GM18498 (cell line): ENCODE results near the gene CDH4.

Source experiments
- ATAC-seq: cut with Tn5 transposase; IDR thresholded peaks from one replicate; pipeline ENCODE4 v1.9.1; 2021; ENCODE audit warnings: mild to moderate bottlenecking, moderate library complexity; ENCODE audit not compliant: unreplicated experiment

CDH4 gene

GRCh38 chr20:61434341-61434781, 182.3 kb downstream of the CDH4 start:
- ATAC-seq: no peak

- ATAC-seq: no peak
Observed at GRCh38 chr20:61435184-61435822, 183.2 kb downstream of the CDH4 start.

- ATAC-seq: no peak
Observed at GRCh38 chr20:61435823-61436220, 183.8 kb downstream of the CDH4 start.

- ATAC-seq: no peak
Observed at GRCh38 chr20:61436283-61436666, 184.2 kb downstream of the CDH4 start.

- no peak for ATAC-seq
Observed at GRCh38 chr20:61436667-61437279, 184.7 kb downstream of the CDH4 start.

GRCh38 chr20:61437280-61438206, 185.5 kb downstream of the CDH4 start:
- no peak for ATAC-seq

- ATAC-seq: no peak
Observed at GRCh38 chr20:61438285-61438684, 186.2 kb downstream of the CDH4 start.

- ATAC-seq: no peak
Observed at GRCh38 chr20:61439251-61439650, 187.2 kb downstream of the CDH4 start.

- no peak for ATAC-seq
Observed at GRCh38 chr20:61440548-61441055, 188.5 kb downstream of the CDH4 start.

GRCh38 chr20:61441537-61441936, 189.5 kb downstream of the CDH4 start:
- no peak for ATAC-seq

- no peak for ATAC-seq
Observed at GRCh38 chr20:61442075-61442670, 190.1 kb downstream of the CDH4 start.

GRCh38 chr20:61442718-61443117, 190.7 kb downstream of the CDH4 start:
- ATAC-seq: no peak

- no peak for ATAC-seq
Observed at GRCh38 chr20:61443443-61444126, 191.5 kb downstream of the CDH4 start.

GRCh38 chr20:61444637-61445036, 192.6 kb downstream of the CDH4 start:
- ATAC-seq: no peak

- ATAC-seq: no peak
Observed at GRCh38 chr20:61445138-61445537, 193.1 kb downstream of the CDH4 start.

GRCh38 chr20:61445741-61446140, 193.7 kb downstream of the CDH4 start:
- no peak for ATAC-seq

- no peak for ATAC-seq
Observed at GRCh38 chr20:61447952-61448351, 195.9 kb downstream of the CDH4 start.

GRCh38 chr20:61448386-61448785, 196.3 kb downstream of the CDH4 start:
- ATAC-seq: no peak

- ATAC-seq: no peak
Observed at GRCh38 chr20:61449057-61449609, 197.1 kb downstream of the CDH4 start.

GRCh38 chr20:61449916-61450315, 197.9 kb downstream of the CDH4 start:
- ATAC-seq: no peak
